ENCODE data around the gene RING1. TPM values are rescaled to one million over a fixed set of nuclear protein-coding genes. Genes with fewer than 3 reads are reported as not detected.

RING1 gene
- total RNA-seq, 1 donor from 2014 or later: 61.2 TPM

- no peaks in the 10 kb centered on the region for H3K27me3 Mint-ChIP-seq (ENCODE audit: low read depth)
- no peak overlapping the region for H3K27ac Mint-ChIP-seq (ENCODE audit: unreplicated experiment)
- no peaks in the 10 kb centered on the region for H3K4me1 Mint-ChIP-seq
- TF ChIP-seq, protein P1, sequence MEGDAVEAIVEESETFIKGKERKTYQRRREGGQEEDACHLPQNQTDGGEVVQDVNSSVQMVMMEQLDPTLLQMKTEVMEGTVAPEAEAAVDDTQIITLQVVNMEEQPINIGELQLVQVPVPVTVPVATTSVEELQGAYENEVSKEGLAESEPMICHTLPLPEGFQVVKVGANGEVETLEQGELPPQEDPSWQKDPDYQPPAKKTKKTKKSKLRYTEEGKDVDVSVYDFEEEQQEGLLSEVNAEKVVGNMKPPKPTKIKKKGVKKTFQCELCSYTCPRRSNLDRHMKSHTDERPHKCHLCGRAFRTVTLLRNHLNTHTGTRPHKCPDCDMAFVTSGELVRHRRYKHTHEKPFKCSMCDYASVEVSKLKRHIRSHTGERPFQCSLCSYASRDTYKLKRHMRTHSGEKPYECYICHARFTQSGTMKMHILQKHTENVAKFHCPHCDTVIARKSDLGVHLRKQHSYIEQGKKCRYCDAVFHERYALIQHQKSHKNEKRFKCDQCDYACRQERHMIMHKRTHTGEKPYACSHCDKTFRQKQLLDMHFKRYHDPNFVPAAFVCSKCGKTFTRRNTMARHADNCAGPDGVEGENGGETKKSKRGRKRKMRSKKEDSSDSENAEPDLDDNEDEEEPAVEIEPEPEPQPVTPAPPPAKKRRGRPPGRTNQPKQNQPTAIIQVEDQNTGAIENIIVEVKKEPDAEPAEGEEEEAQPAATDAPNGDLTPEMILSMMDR (conservative IDR thresholded peaks at IDR 0.05): no peak
- H3K4me3 Mint-ChIP-seq: no peak overlapping the region
- no peaks in the 10 kb centered on the region for H3K36me3 Mint-ChIP-seq (ENCODE audit: low read depth)
- no peak for DNase-seq (ENCODE audit: low read depth, low spot score)
- no peaks in the 10 kb centered on the region for H3K9me3 Mint-ChIP-seq
Measured at GRCh38 chr6:33173535-33174180, 34.6 kb upstream of the RING1 start.

DNA sequence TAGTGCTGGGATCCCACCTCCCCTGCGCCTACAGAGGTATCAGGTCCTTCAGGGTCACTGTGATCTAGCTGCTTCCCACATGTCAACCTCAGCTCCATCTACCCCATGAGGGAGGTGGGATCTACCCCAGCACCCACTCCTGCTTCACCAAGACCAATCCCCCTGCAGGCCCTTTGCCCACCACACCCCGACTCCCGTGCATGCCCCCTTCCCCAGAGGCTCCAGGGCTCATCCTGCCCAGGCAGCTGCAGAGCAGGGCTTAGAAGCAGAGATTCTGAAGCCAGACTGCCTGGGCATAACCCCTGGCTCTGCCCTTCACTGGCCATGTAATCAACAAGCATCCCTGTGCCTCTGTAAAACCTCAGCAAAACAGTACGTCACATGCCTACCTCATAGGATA lies 33.5 kb upstream of the RING1 start:
- H3K9me3 Mint-ChIP-seq: no peaks in the 10 kb centered on the region
- no peak for DNase-seq (ENCODE audit: low read depth, low spot score)
- no peaks in the 10 kb centered on the region for H3K36me3 Mint-ChIP-seq (ENCODE audit: low read depth)
- H3K27ac Mint-ChIP-seq (ENCODE audit: unreplicated experiment): no peak overlapping the region
- H3K27me3 Mint-ChIP-seq (ENCODE audit: low read depth): no peaks in the 10 kb centered on the region
- H3K4me1 Mint-ChIP-seq: no peaks in the 10 kb centered on the region
- TF ChIP-seq, protein P1 (conservative IDR thresholded peaks at IDR 0.05): no peak
- H3K4me3 Mint-ChIP-seq: no peak overlapping the region

DNA sequence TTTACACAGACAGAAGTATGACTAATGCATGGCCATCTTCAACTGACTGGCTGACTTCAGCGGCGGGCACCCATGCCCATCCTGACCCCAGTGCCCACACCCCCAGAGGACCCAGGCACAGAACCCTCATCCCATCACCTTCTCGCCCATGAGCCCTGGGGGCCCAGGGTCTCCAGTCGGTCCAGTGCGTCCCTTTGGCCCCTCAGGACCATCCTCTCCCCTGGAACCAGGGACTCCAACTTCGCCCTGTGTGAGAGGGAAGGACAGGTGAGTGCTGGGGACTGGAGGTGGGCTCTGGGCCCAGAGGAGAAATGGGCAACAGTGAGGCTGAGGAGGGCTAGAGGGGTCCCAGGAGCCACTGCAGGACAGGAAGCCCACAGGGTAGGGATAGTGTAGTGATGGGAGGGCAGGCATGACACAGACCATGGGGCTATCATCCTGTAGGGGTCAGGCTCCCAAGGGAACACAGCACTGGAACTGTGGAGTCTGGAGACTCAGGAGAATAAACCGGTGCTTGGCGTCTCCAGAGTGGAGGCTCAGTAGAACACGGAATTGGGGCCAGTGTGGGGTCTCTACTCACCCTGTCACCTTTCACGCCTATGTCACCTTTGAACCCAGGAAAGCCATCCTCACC lies 32.7 kb upstream of the RING1 start:
- no peak overlapping the region for H3K27ac Mint-ChIP-seq (ENCODE audit: unreplicated experiment)

DNA sequence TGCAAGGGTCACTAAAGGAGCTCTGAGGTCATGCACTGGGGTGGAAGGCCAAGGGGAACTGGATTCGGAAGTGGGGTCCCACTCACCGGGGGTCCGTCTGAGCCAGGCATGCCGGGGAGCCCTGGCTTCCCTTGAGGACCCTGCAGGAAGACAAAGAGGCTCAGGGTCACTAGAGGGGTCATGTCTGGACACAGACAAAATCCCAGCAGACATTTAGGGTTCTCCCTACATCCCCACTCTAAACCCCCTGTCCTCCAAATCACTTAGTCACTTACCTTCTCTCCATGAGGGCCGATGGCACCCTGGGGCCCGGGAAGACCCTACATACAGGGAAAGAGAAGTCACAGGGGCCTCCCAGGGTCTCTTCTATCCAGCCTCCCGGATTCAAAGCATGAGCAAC lies 31.4 kb upstream of the RING1 start:
- no peak for DNase-seq (ENCODE audit: low read depth, low spot score)
- no peak overlapping the region for H3K4me3 Mint-ChIP-seq
- H3K27ac Mint-ChIP-seq (ENCODE audit: unreplicated experiment): no peak overlapping the region
- TF ChIP-seq, protein P1 (conservative IDR thresholded peaks at IDR 0.05): no peak
- H3K27me3 Mint-ChIP-seq (ENCODE audit: low read depth): no peaks in the 10 kb centered on the region
- no peaks in the 10 kb centered on the region for H3K4me1 Mint-ChIP-seq
- H3K9me3 Mint-ChIP-seq: no peaks in the 10 kb centered on the region
- H3K36me3 Mint-ChIP-seq (ENCODE audit: low read depth): no peaks in the 10 kb centered on the region

More for the DNA sequence above, 32.7 kb upstream of the RING1 start:
- no peaks in the 10 kb centered on the region for H3K27me3 Mint-ChIP-seq (ENCODE audit: low read depth)
- no peaks in the 10 kb centered on the region for H3K36me3 Mint-ChIP-seq (ENCODE audit: low read depth)
- H3K4me1 Mint-ChIP-seq: no peaks in the 10 kb centered on the region
- H3K4me3 Mint-ChIP-seq: no peak overlapping the region
- TF ChIP-seq, protein P1 (conservative IDR thresholded peaks at IDR 0.05): no peak
- no peak for DNase-seq (ENCODE audit: low read depth, low spot score)
- H3K9me3 Mint-ChIP-seq: no peaks in the 10 kb centered on the region

DNA sequence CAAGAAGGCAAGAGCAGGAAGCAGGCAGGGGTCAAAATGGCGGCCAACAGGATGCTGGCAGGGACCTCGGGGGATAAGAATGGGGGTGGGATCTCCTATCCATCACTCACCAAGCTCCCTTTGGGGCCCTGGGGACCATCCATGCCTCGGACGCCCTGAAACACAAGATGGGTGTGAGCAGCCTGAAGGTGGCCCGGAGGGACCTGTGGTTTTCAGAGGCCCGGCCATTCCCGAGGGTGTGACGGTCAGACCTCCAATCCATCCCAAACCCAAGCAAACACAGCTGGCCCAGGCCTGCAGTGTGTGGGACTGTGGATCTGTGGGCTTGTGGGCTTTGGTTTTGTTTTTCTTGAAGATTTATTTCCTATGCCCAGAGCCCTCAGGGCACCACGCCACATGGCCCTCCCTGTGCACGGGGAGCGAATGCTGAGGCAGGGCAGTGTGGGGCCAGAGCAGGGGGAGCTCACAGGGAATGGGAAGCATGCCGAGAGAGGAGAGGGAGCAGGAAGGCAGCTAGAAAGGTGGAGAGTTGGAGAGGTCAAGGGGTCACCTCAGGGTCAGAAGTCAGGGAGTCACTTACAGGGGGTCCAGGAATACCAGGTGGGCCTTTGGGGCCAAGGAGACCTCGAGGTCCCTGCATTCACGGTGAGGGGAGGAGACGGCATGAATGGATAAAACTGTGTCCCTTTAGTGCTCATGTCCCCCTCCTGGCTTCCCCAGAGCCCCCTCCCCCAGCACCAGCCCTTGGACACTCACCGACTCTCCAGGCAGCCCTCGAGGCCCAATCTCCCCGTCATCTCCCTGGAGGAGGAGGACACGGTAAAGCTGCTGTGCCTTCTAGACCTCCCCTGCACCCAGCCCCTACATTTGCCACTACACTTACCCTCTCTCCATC lies 30.5 kb upstream of the RING1 start:
- Mint-ChIP-seq H3K27ac (ENCODE audit: unreplicated experiment) (no peak overlapping the region), H3K4me1 (no peaks in the 10 kb centered on the region), H3K36me3 (ENCODE audit: low read depth) (no peaks in the 10 kb centered on the region), H3K27me3 (ENCODE audit: low read depth) (no peaks in the 10 kb centered on the region), H3K4me3 (no peak overlapping the region), H3K9me3 (no peaks in the 10 kb centered on the region)
- DNase-seq (ENCODE audit: low read depth, low spot score): no peak
- TF ChIP-seq, protein P1 (conservative IDR thresholded peaks at IDR 0.05): no peak
